Vagina (tissue), 2 donors: Measurements from ENCODE around the gene GPX4.

ENCODE experiments used
- POLR2A ChIP-seq, 2 donors: fragments of 450-650 bp; IDR thresholded peaks; one replicate each; pipeline ENCODE4 v1.6.1; 2017; ENCODE audit warnings: antibody characterized with exemption in 2 of 2, mild to moderate bottlenecking in 2 of 2, moderate library complexity in 2 of 2
- TF ChIP-seq, protein P1 (sequence below), 3 experiments: fragments of 450-650 bp in 2 of 3; fragments of 200-600 bp in 1 of 3; sonication (generic) in 1 of 3; IDR thresholded peaks; one replicate each; pipeline ENCODE4 v1.5.1; 2017 to 2019; ENCODE audit warnings: antibody characterized with exemption in 3 of 3, mild to moderate bottlenecking in 2 of 3, moderate library complexity in 2 of 3

- no peak for TF ChIP-seq POLR2A (IDR thresholded peaks at IDR 0.05)
- TF ChIP-seq, protein P1, sequence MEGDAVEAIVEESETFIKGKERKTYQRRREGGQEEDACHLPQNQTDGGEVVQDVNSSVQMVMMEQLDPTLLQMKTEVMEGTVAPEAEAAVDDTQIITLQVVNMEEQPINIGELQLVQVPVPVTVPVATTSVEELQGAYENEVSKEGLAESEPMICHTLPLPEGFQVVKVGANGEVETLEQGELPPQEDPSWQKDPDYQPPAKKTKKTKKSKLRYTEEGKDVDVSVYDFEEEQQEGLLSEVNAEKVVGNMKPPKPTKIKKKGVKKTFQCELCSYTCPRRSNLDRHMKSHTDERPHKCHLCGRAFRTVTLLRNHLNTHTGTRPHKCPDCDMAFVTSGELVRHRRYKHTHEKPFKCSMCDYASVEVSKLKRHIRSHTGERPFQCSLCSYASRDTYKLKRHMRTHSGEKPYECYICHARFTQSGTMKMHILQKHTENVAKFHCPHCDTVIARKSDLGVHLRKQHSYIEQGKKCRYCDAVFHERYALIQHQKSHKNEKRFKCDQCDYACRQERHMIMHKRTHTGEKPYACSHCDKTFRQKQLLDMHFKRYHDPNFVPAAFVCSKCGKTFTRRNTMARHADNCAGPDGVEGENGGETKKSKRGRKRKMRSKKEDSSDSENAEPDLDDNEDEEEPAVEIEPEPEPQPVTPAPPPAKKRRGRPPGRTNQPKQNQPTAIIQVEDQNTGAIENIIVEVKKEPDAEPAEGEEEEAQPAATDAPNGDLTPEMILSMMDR (IDR thresholded peaks at IDR 0.05), result no peak
These were observed 17.2 kb upstream of the GPX4 start for GRCh38 chr19:1086613-1087012.
